PC-3 (cell line): ENCODE results near the gene CRLF2.

Experiments used
- CTCF ChIP-seq: fragments of 300-600 bp; sonication (generic); conservative IDR thresholded peaks from 2 replicates; pipeline ENCODE4 v1.5.1; 2017; ENCODE audit warnings: antibody characterized with exemption, low read depth, mild to moderate bottlenecking, low read length
- EZH2 ChIP-seq: fragments of 300-600 bp; sonication (generic); IDR thresholded peaks from one replicate; pipeline ENCODE4 v1.6.1; 2017; ENCODE audit warnings: antibody characterized with exemption, mild to moderate bottlenecking, low read length; ENCODE audit not compliant: unreplicated experiment
- EZH2phosphoT487 ChIP-seq: fragments of 300-600 bp; sonication (generic); IDR thresholded peaks from 2 replicates; pipeline ENCODE4 v1.6.1; 2018; ENCODE audit warnings: mild to moderate bottlenecking, antibody characterized with exemption, low read length, borderline replicate concordance

- TF ChIP-seq CTCF (no peak), EZH2phosphoT487 (no peak), EZH2 (no peak)
Observed at GRCh38 chrX:1213971-1214370, 1.5 kb upstream of the CRLF2 start.
